KMS-11 (cell line): ENCODE measurements around the gene FAM180A.

ENCODE experiments used
- H2AFZ ChIP-seq: fragments of 200-600 bp; sonication (generic); 2 replicates; pipeline ENCODE4 v1.6.1; 2016; ENCODE audit warnings: antibody characterized with exemption, mixed run types, low read depth
- H3K27ac ChIP-seq: fragments of 200-600 bp; sonication (generic); 2 replicates; pipeline ENCODE4 v1.6.1; 2016; ENCODE audit warnings: mild to moderate bottlenecking, mixed run types
- H3K27me3 ChIP-seq: fragments of 200-600 bp; sonication (generic); 2 replicates; pipeline ENCODE4 v1.6.1; 2017; ENCODE audit warnings: mild to moderate bottlenecking, low read depth, mixed run types, moderate library complexity; ENCODE audit not compliant: insufficient read depth
- H3K36me3 ChIP-seq: fragments of 200-600 bp; sonication (generic); 2 replicates; pipeline ENCODE4 v1.6.1; 2017; ENCODE audit warnings: mild to moderate bottlenecking, mixed run types; ENCODE audit not compliant: insufficient read depth
- H3K4me1 ChIP-seq: fragments of 200-600 bp; sonication (generic); 2 replicates; pipeline ENCODE4 v1.6.1; 2016; ENCODE audit warnings: mild to moderate bottlenecking, low read depth, mixed run types; ENCODE audit not compliant: poor library complexity, severe bottlenecking
- H3K4me2 ChIP-seq: fragments of 200-600 bp; sonication (generic); 2 replicates; pipeline ENCODE4 v1.7.0; 2016; ENCODE audit warnings: mild to moderate bottlenecking, mixed run types
- H3K4me3 ChIP-seq: fragments of 200-600 bp; sonication (generic); IDR thresholded peaks from 2 replicates; pipeline ENCODE4 v1.6.1; 2017; ENCODE audit warnings: low read depth, low read length, mixed read lengths; ENCODE audit not compliant: insufficient read depth
- H3K79me2 ChIP-seq: fragments of 200-600 bp; sonication (generic); 2 replicates; pipeline ENCODE4 v1.6.1; 2016; ENCODE audit warnings: low read depth, mixed run types; ENCODE audit not compliant: insufficient read depth
- H3K9ac ChIP-seq: fragments of 200-600 bp; sonication (generic); 2 replicates; pipeline ENCODE4 v1.6.1; 2016; ENCODE audit warnings: mild to moderate bottlenecking, mixed run types
- H4K20me1 ChIP-seq: fragments of 200-600 bp; sonication (generic); 2 replicates; pipeline ENCODE4 v1.6.1; 2016; ENCODE audit warnings: mild to moderate bottlenecking, mixed run types; ENCODE audit not compliant: insufficient read depth
- CTCF ChIP-seq: fragments of 200-600 bp; sonication (generic); conservative IDR thresholded peaks from 2 replicates; pipeline ENCODE4 v1.6.1; 2017; ENCODE audit warnings: low read depth, mild to moderate bottlenecking, antibody characterized with exemption, low read length, moderate library complexity, mixed read lengths

Gene FAM180A

GRCh38 chr7:135771051-135771450, 22.4 kb upstream of the FAM180A start:
- Histone ChIP-seq H4K20me1 (no peaks in the 10 kb centered on the region), H3K4me3 (no peak overlapping the region), H3K79me2 (no peaks in the 10 kb centered on the region), H3K27me3 (no peaks in the 10 kb centered on the region), H3K9ac (no peak overlapping the region), H3K36me3 (no peaks in the 10 kb centered on the region), H3K4me2 (no peak overlapping the region), H2AFZ (no peak overlapping the region), H3K27ac (no peak overlapping the region), H3K4me1 (peaks cover 10% of the 10 kb centered on the region)
- no peak for TF ChIP-seq CTCF

GRCh38 chr7:135770139-135770710, 21.6 kb upstream of the FAM180A start:
- no peak for TF ChIP-seq CTCF
- Histone ChIP-seq H3K27ac (no peak overlapping the region), H2AFZ (no peak overlapping the region), H3K4me2 (no peak overlapping the region), H3K36me3 (no peaks in the 10 kb centered on the region), H3K27me3 (no peaks in the 10 kb centered on the region), H3K79me2 (no peaks in the 10 kb centered on the region), H3K4me1 (peaks cover 10% of the 10 kb centered on the region), H3K4me3 (no peak overlapping the region), H3K9ac (no peak overlapping the region), H4K20me1 (no peaks in the 10 kb centered on the region)

- H3K27me3 ChIP-seq: no peaks in the 10 kb centered on the region
- H3K4me1 ChIP-seq: peaks cover 10% of the 10 kb centered on the region
- H3K36me3 ChIP-seq: no peaks in the 10 kb centered on the region
- H2AFZ ChIP-seq: no peak overlapping the region
- H3K79me2 ChIP-seq: no peaks in the 10 kb centered on the region
- H3K27ac ChIP-seq: no peak overlapping the region
- no peaks in the 10 kb centered on the region for H4K20me1 ChIP-seq
- H3K9ac ChIP-seq: no peak overlapping the region
- no peak overlapping the region for H3K4me3 ChIP-seq
- TF ChIP-seq CTCF: no peak
- no peak overlapping the region for H3K4me2 ChIP-seq
These were observed 20.6 kb upstream of the FAM180A start for GRCh38 chr7:135769005-135769802.

- Histone ChIP-seq H3K36me3 (no peaks in the 10 kb centered on the region), H3K27me3 (no peaks in the 10 kb centered on the region), H3K4me3 (no peak overlapping the region), H4K20me1 (no peaks in the 10 kb centered on the region), H3K9ac (no peak overlapping the region), H2AFZ (no peak overlapping the region), H3K4me1 (peaks cover 10% of the 10 kb centered on the region), H3K4me2 (no peak overlapping the region), H3K79me2 (no peaks in the 10 kb centered on the region), H3K27ac (no peak overlapping the region)
- no peak for TF ChIP-seq CTCF
These were observed 19.9 kb upstream of the FAM180A start for GRCh38 chr7:135768467-135768866.
